GM12874 (cell line): ENCODE measurements around the gene PIM3.
A peak's percentile ranks its signal among the peaks of the same experiment; 100 is the strongest.

Experiments used
- CTCF ChIP-seq: IDR thresholded peaks from 2 replicates; pipeline ENCODE4 v1.5.1; 2011; ENCODE audit warnings: low read depth, mild to moderate bottlenecking, control low read depth, low read length, moderate library complexity; ENCODE audit not compliant: insufficient read depth

PIM3 gene

GRCh38 chr22:49923445-49923844, 37.1 kb upstream of the PIM3 start:
- TF ChIP-seq CTCF: peak; percentile 59

GRCh38 chr22:49924113-49924833, 36.3 kb upstream of the PIM3 start:
- TF ChIP-seq CTCF: no peak

- no peak for TF ChIP-seq CTCF
These were observed 34.9 kb upstream of the PIM3 start for GRCh38 chr22:49925525-49926128.

- TF ChIP-seq CTCF: no peak
These were observed 33.7 kb upstream of the PIM3 start for GRCh38 chr22:49926916-49927315.

GRCh38 chr22:49927483-49928184, 32.9 kb upstream of the PIM3 start:
- no peak for TF ChIP-seq CTCF

- no peak for TF ChIP-seq CTCF
These were observed 32.4 kb upstream of the PIM3 start for GRCh38 chr22:49928185-49928495.

GRCh38 chr22:49928555-49929210, 31.9 kb upstream of the PIM3 start:
- no peak for TF ChIP-seq CTCF
